GM12872 (cell line): ENCODE measurements around the gene CBX1.

Experiments used
- CTCF ChIP-seq: IDR thresholded peaks from 3 replicates; pipeline ENCODE4 v1.5.1; 2011; ENCODE audit warnings: low read depth, mild to moderate bottlenecking, low read length, moderate library complexity; ENCODE audit not compliant: insufficient read depth

The CBX1 gene

GRCh38 chr17:48046296-48046695 lies 55.0 kb downstream of the CBX1 start:
- TF ChIP-seq CTCF, result no peak

- no peak for TF ChIP-seq CTCF
Measured at GRCh38 chr17:48045316-48046001, 55.8 kb downstream of the CBX1 start.

- no peak for TF ChIP-seq CTCF
Measured at GRCh38 chr17:48044851-48045250, 56.4 kb downstream of the CBX1 start.

GRCh38 chr17:48043176-48043575 lies 58.1 kb downstream of the CBX1 start:
- no peak for TF ChIP-seq CTCF

DNA sequence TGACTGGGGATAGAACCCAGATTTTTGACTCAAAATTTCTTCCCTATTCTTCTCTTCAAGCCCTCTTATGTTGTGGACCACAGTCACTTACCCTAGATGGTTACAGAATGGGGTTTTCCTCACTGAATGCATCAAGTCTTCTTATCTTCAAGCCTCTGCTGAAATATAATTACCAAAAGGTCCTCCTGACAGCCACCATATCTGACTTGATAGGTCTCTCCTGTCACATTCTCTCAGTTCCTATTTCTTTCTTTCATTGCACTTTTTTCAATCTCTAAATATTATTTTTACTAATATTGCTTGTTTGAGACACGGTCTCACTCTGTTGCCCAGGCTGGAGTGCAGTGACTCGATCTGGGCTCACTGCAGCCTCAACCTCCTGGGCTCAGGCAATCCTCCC lies 62.6 kb downstream of the CBX1 start:
- no peak for TF ChIP-seq CTCF

DNA sequence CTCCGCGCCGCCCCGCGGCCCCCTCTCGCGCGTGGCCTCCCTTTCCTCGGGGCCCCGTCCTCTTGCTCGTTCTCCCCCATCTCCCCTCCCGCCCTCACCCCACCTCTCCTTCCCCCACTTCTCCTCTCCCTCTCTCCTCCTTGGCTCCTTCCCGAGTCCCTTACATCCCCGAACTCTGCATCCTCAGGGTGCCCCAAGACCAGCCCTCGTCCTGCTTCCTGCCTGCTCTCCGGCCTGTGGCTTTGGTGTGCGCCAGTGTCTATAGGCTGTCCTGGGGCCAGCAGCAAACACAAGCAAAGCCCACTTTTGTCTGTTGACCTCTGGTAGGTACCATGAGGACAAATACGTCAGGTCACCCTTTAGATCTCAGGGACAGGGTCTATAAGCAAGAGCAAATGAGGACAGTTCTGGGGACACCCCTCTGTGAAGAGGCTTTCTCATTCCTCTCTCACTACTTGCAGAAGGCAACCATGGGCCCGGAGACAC lies 63.4 kb downstream of the CBX1 start:
- no peak for TF ChIP-seq CTCF

GRCh38 chr17:48037036-48037837 lies 64.0 kb downstream of the CBX1 start, which contains the start of gene COPZ2:
COPZ2 (minus strand) TSS chr17:48037797; CDS start chr17:48037777, 20 bp downstream.
- TF ChIP-seq CTCF, result peak; percentile 91
